OCI-LY7 (cell line): Measurements from ENCODE around the gene QDPR.

Experiments used
- CTCF ChIP-seq: fragments of 200-600 bp; sonication (generic); conservative IDR thresholded peaks from 2 replicates; pipeline ENCODE4 v1.5.1; 2014; ENCODE audit warnings: mild to moderate bottlenecking, antibody characterized with exemption, low read length, moderate library complexity, mixed read lengths
- EZH2phosphoT487 ChIP-seq: fragments of 200-600 bp; sonication (generic); IDR thresholded peaks from 2 replicates; pipeline ENCODE4 v1.6.1; 2018; ENCODE audit warnings: low read depth, borderline replicate concordance, mild to moderate bottlenecking, mixed run types, antibody characterized with exemption, low read length, moderate library complexity, mixed read lengths

- TF ChIP-seq CTCF (no peak), EZH2phosphoT487 (no peak)
Observed at GRCh38 chr4:17502756-17503155, 9.1 kb downstream of the QDPR start.
